PC-3 (cell line): ENCODE results near the gene DYTN.

Experiments used
- EZH2 ChIP-seq: fragments of 300-600 bp; sonication (generic); IDR thresholded peaks from one replicate; pipeline ENCODE4 v1.6.1; 2017; ENCODE audit warnings: antibody characterized with exemption, mild to moderate bottlenecking, low read length; ENCODE audit not compliant: unreplicated experiment
- EZH2phosphoT487 ChIP-seq: fragments of 300-600 bp; sonication (generic); IDR thresholded peaks from 2 replicates; pipeline ENCODE4 v1.6.1; 2018; ENCODE audit warnings: mild to moderate bottlenecking, antibody characterized with exemption, low read length, borderline replicate concordance
- TF ChIP-seq, protein P1 (sequence below): fragments of 300-600 bp; sonication (generic); conservative IDR thresholded peaks from 2 replicates; pipeline ENCODE4 v1.5.1; 2017; ENCODE audit warnings: antibody characterized with exemption, low read depth, mild to moderate bottlenecking, low read length

GRCh38 chr2:206688453-206688852 is 29.7 kb downstream of the DYTN start:
- TF ChIP-seq, protein P1, sequence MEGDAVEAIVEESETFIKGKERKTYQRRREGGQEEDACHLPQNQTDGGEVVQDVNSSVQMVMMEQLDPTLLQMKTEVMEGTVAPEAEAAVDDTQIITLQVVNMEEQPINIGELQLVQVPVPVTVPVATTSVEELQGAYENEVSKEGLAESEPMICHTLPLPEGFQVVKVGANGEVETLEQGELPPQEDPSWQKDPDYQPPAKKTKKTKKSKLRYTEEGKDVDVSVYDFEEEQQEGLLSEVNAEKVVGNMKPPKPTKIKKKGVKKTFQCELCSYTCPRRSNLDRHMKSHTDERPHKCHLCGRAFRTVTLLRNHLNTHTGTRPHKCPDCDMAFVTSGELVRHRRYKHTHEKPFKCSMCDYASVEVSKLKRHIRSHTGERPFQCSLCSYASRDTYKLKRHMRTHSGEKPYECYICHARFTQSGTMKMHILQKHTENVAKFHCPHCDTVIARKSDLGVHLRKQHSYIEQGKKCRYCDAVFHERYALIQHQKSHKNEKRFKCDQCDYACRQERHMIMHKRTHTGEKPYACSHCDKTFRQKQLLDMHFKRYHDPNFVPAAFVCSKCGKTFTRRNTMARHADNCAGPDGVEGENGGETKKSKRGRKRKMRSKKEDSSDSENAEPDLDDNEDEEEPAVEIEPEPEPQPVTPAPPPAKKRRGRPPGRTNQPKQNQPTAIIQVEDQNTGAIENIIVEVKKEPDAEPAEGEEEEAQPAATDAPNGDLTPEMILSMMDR, result no peak
- no peak for TF ChIP-seq EZH2
- no peak for TF ChIP-seq EZH2phosphoT487
